Measurements from ENCODE around the gene ST7. TPM values are rescaled to one million over a fixed set of nuclear protein-coding genes. Genes with fewer than 3 reads are reported as not detected.

ST7 gene
- total RNA-seq, 1 experiment from 2014 or later = 12.9 TPM

- Histone ChIP-seq H3K14ac (ENCODE audit: insufficient read depth, low read length) (no peak overlapping the region), H4K20me1 (ENCODE audit: control insufficient read depth, insufficient read depth, insufficient read length) (no peaks in the 10 kb centered on the region), H3K4me2 (ENCODE audit: insufficient read depth, insufficient read length, low read length) (no peak overlapping the region), H3K56ac (ENCODE audit: insufficient read length, low read depth, low read length) (no peak overlapping the region), H2BK5ac (ENCODE audit: insufficient read length, low read length) (no peak overlapping the region), H3T11ph (ENCODE audit: low read length) (no peak overlapping the region), H3K79me2 (ENCODE audit: insufficient read depth, low read length) (no peaks in the 10 kb centered on the region), H4K8ac (replicated peaks; ENCODE audit: insufficient read length, low read depth, low read length) (no peak overlapping the region), H3K9ac (ENCODE audit: extremely low read depth, insufficient read length, low read length) (no peak overlapping the region), H3K27me3 (ENCODE audit: insufficient read depth, low read length) (no peaks in the 10 kb centered on the region), H4K5ac (ENCODE audit: insufficient read length, low read depth, low read length) (no peak overlapping the region), H3K27ac (ENCODE audit: insufficient read length, low read depth, low read length) (no peak overlapping the region), H3K18ac (ENCODE audit: insufficient read length, low read depth, low read length) (no peak overlapping the region), H4K91ac (ENCODE audit: insufficient read length, low read depth, low read length) (no peak overlapping the region), H2BK120ac (ENCODE audit: low read depth, low read length, poor library complexity, severe bottlenecking) (no peak overlapping the region), H3K23me2 (ENCODE audit: insufficient read length, low read depth, low read length, poor library complexity, severe bottlenecking) (no peaks in the 10 kb centered on the region), H2AK5ac (ENCODE audit: insufficient read length, low read length) (no peak overlapping the region), H3K4me1 (ENCODE audit: insufficient read depth, low read length) (no peaks in the 10 kb centered on the region), H2AFZ (ENCODE audit: low read length) (no peak overlapping the region), H3K23ac (ENCODE audit: insufficient read length, low read depth, low read length) (no peak overlapping the region), H3K4ac (ENCODE audit: low read depth, low read length) (no peak overlapping the region), H3K79me1 (ENCODE audit: insufficient read depth, low read depth, low read length, poor library complexity, severe bottlenecking) (no peaks in the 10 kb centered on the region), H2BK15ac (ENCODE audit: low read depth, low read length) (no peak overlapping the region), H2BK12ac (ENCODE audit: insufficient read length, low read depth, low read length) (no peak overlapping the region), H2BK20ac (ENCODE audit: low read depth, low read length, poor library complexity, severe bottlenecking) (no peak overlapping the region), H3K9me3 (ENCODE audit: control insufficient read depth, low read depth, low read length) (no peaks in the 10 kb centered on the region)
- peaks cover 0 to 6% of the 10 kb centered on the region in 2 experiments; a peak in 2 of 5 replicates for H3K9me3 Mint-ChIP-seq
- TF ChIP-seq CTCF (conservative IDR thresholded peaks at IDR 0.05) = no peak
- H3K4me3 Mint-ChIP-seq = no peak overlapping the region
- H3K36me3 Mint-ChIP-seq (ENCODE audit: insufficient read depth in 1 of 3, low read depth in 3 of 3) = peaks cover 0 to 5% (median 0%) of the 10 kb centered on the region in 3 experiments; a peak in 1 of 7 replicates
- no CpG with 5 or more reads among the region's 3 CpGs for WGBS (ENCODE audit: extremely low coverage, insufficient read length, low lambda C conversion rate)
- H3K4me1 Mint-ChIP-seq = peaks cover 3 to 5% of the 10 kb centered on the region in 2 experiments; a peak in 2 of 4 replicates
- no peaks in the 10 kb centered on the region for H3K27me3 Mint-ChIP-seq (ENCODE audit: low read depth)
- no peak overlapping the region for H3K27ac Mint-ChIP-seq
- DNase-seq = no peak
These were observed 95.6 kb downstream of the ST7 start for GRCh38 chr7:117048882-117049281.
